ENCODE results near the gene EIF4EBP2. TPM values are rescaled to one million over a fixed set of nuclear protein-coding genes. Genes with fewer than 3 reads are reported as not detected.

Gene EIF4EBP2
- total and polyA plus RNA-seq, 2 of the 13 experiments (the other 11 are each of a cell fraction or from before 2014, with no cell fraction given), result 16.9 to 22.0 TPM

- peak; percentile 92 for TF ChIP-seq ZNF281 (CRISPR knock-in tag; IDR thresholded peaks at IDR 0.05; ENCODE audit: borderline replicate concordance)
- TF ChIP-seq ZMYM4 (CRISPR knock-in tag; IDR thresholded peaks at IDR 0.05), result peak; percentile 74
- no peak for TF ChIP-seq ZNF20 (CRISPR knock-in tag; IDR thresholded peaks at IDR 0.05)
- no peak for TF ChIP-seq GTF2F1 (IDR thresholded peaks at IDR 0.05; ENCODE audit: low read length)
- TF ChIP-seq, protein P1, sequence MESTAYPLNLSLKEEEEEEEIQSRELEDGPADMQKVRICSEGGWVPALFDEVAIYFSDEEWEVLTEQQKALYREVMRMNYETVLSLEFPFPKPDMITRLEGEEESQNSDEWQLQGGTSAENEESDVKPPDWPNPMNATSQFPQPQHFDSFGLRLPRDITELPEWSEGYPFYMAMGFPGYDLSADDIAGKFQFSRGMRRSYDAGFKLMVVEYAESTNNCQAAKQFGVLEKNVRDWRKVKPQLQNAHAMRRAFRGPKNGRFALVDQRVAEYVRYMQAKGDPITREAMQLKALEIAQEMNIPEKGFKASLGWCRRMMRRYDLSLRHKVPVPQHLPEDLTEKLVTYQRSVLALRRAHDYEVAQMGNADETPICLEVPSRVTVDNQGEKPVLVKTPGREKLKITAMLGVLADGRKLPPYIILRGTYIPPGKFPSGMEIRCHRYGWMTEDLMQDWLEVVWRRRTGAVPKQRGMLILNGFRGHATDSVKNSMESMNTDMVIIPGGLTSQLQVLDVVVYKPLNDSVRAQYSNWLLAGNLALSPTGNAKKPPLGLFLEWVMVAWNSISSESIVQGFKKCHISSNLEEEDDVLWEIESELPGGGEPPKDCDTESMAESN (CRISPR knock-in tag; conservative IDR thresholded peaks at IDR 0.05), result no peak
- no peak for TF ChIP-seq GLMP (CRISPR knock-in tag; IDR thresholded peaks at IDR 0.05; ENCODE audit: borderline replicate concordance)
- TF ChIP-seq ETV5 (CRISPR knock-in tag; IDR thresholded peaks at IDR 0.05; ENCODE audit: borderline replicate concordance), result no peak
- TF ChIP-seq MEIS2 (CRISPR knock-in tag; IDR thresholded peaks at IDR 0.05), result no peak
- no peak for TF ChIP-seq ZNF121 (CRISPR knock-in tag; IDR thresholded peaks at IDR 0.05)
- no peak for TF ChIP-seq HCFC1 (IDR thresholded peaks at IDR 0.05; ENCODE audit: low read depth, low read length)
- no peak for TF ChIP-seq ZNF766 (CRISPR knock-in tag; IDR thresholded peaks at IDR 0.05; ENCODE audit: borderline replicate concordance)
- TF ChIP-seq AGO1 (IDR thresholded peaks at IDR 0.05; ENCODE audit: low read depth, low read length, poor library complexity, severe bottlenecking), result no peak
- no peak for TF ChIP-seq SMAD1 (CRISPR knock-in tag; IDR thresholded peaks at IDR 0.05; ENCODE audit: borderline replicate concordance, low read depth)
- TF ChIP-seq FLYWCH1 (CRISPR knock-in tag; IDR thresholded peaks at IDR 0.05), result no peak
- no peak for TF ChIP-seq HOXA9 (CRISPR knock-in tag; IDR thresholded peaks at IDR 0.05; ENCODE audit: borderline replicate concordance)
- no peak for TF ChIP-seq ZNF646 (CRISPR knock-in tag; IDR thresholded peaks at IDR 0.05)
- TF ChIP-seq ZNF558 (CRISPR knock-in tag; IDR thresholded peaks at IDR 0.05; ENCODE audit: borderline replicate concordance), result no peak
These were observed 35.0 kb upstream of the EIF4EBP2 start (continued) for GRCh38 chr10:70368774-70369482.
